Upper lobe of left lung (tissue), 6 donors: ENCODE measurements around the gene USP1. TPM values are rescaled to one million over a fixed set of nuclear protein-coding genes. Genes with fewer than 3 reads are reported as not detected.

Source experiments
- ATAC-seq, 2 donors: fragments of 200-7000 bp; cut with Tn5 transposase; one replicate each; pipeline ENCODE4 v1.9.1; 2022; ENCODE audit warnings: mild to moderate bottlenecking in 2 of 2, moderate library complexity in 2 of 2; ENCODE audit not compliant: low FRiP score in 2 of 2
- DNase-seq, 2 donors: peaks; one replicate each; pipeline ENCODE4 v3.0.0-alpha.2; 2019 to 2020
- H3K27ac ChIP-seq, 4 donors: fragments of 200-600 bp; sonication (generic); one replicate each; pipeline ENCODE4 v1.5.1; 2016 to 2019
- H3K27me3 ChIP-seq, 4 donors: fragments of 200-600 bp; sonication (generic); one replicate each; pipeline ENCODE4 v1.5.1; 2017 to 2019
- H3K36me3 ChIP-seq, 4 donors: fragments of 200-600 bp; sonication (generic); one replicate each; pipeline ENCODE4 v1.5.1; 2016 to 2019
- H3K4me1 ChIP-seq, 4 donors: fragments of 200-600 bp; sonication (generic); one replicate each; pipeline ENCODE4 v1.5.1; 2018 to 2019
- H3K4me3 ChIP-seq, 4 donors: fragments of 200-600 bp; sonication (generic); one replicate each; pipeline ENCODE4 v1.5.1; 2017 to 2019; ENCODE audit warnings: mild to moderate bottlenecking in 2 of 4, moderate library complexity in 1 of 4
- H3K9me3 ChIP-seq, 4 donors: fragments of 200-600 bp; sonication (generic); one replicate each; pipeline ENCODE4 v1.5.1; 2018 to 2019
- EP300 ChIP-seq, 4 donors: sonication (generic); formaldehyde crosslinking; IDR thresholded peaks; one replicate each; pipeline ENCODE4 v1.5.1; 2017; ENCODE audit warnings: antibody characterized with exemption in 4 of 4, control low read depth in 2 of 4
- POLR2A ChIP-seq, 4 donors: fragments of 450-650 bp; IDR thresholded peaks; one replicate each; pipeline ENCODE4 v1.5.1; 2016 to 2017; ENCODE audit warnings: antibody characterized with exemption in 4 of 4, mild to moderate bottlenecking in 2 of 4
- POLR2AphosphoS5 ChIP-seq, 2 donors: sonication (generic); formaldehyde crosslinking; IDR thresholded peaks; one replicate each; pipeline ENCODE4 v1.5.1; 2017; ENCODE audit warnings: antibody characterized with exemption in 2 of 2
- WGBS, 2 donors: methylation state at CpG; one replicate each; pipeline ENCODE4 v1.1.5; 2017 to 2018; 5-methylcytosine and 5-hydroxymethylcytosine counted together
- total RNA-seq, 6 donors: library from RNA; depleted of rRNA in 4 of 6; stranded (reverse); fragments of >200 nt in 4 of 6; gene quantifications; one replicate each; pipeline versions ENCODE4 v1.1.0 to v1.2.1, GENCODE V29; 2016 to 2021
- TF ChIP-seq, protein P1 (sequence below), 6 experiments: fragments of 450-650 bp in 4 of 6; fragments of 200-600 bp in 2 of 6; sonication (generic) in 2 of 6; IDR thresholded peaks; one replicate each; pipeline ENCODE4 v1.5.1; 2016 to 2019; ENCODE audit warnings: antibody characterized with exemption in 6 of 6
- donor health status: DM: no; HTN: no; CAD: no; lungs with moderate emphysema.
- donor health status: DM: no; HTN: yes; CAD: no; lungs with severe emphysema.

Gene USP1
- total RNA-seq, 6 donors from 2014 or later = 9.8 to 36.2 (median 20.0) TPM

DNA sequence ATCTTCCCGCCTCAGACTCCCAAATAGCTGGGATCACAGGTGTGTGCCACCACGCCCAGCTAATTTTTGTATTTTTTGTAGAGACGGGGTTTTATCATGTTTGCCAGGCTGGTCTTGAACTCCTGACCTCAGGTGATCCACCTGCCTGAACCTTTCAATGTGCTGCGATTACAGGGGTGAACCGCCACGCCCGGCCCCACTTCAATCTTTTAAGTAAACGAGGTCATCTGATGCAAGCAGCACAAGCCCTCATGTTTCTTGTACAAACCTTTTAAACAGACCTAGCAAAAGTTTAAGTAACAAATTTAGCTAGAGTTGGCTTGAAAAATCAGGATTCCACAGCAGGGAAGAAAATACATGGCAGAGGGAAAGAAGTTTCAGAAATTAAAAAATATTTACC lies 21.2 kb upstream of the USP1 start:
- ATAC-seq (no peak), DNase-seq (peak in 1 of 2 donors; percentile 51)
- TF ChIP-seq POLR2A (IDR thresholded peaks at IDR 0.05) (no peak), POLR2AphosphoS5 (IDR thresholded peaks at IDR 0.05) (no peak), EP300 (IDR thresholded peaks at IDR 0.05) (no peak)
- TF ChIP-seq, protein P1, sequence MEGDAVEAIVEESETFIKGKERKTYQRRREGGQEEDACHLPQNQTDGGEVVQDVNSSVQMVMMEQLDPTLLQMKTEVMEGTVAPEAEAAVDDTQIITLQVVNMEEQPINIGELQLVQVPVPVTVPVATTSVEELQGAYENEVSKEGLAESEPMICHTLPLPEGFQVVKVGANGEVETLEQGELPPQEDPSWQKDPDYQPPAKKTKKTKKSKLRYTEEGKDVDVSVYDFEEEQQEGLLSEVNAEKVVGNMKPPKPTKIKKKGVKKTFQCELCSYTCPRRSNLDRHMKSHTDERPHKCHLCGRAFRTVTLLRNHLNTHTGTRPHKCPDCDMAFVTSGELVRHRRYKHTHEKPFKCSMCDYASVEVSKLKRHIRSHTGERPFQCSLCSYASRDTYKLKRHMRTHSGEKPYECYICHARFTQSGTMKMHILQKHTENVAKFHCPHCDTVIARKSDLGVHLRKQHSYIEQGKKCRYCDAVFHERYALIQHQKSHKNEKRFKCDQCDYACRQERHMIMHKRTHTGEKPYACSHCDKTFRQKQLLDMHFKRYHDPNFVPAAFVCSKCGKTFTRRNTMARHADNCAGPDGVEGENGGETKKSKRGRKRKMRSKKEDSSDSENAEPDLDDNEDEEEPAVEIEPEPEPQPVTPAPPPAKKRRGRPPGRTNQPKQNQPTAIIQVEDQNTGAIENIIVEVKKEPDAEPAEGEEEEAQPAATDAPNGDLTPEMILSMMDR (IDR thresholded peaks at IDR 0.05) = no peak
- Histone ChIP-seq H3K27me3 (no peaks in the 10 kb centered on the region), H3K27ac (no peak overlapping the region), H3K4me1 (no peaks in the 10 kb centered on the region), H3K4me3 (no peak overlapping the region), H3K9me3 (no peaks in the 10 kb centered on the region), H3K36me3 (no peaks in the 10 kb centered on the region)
- WGBS, 2 donors = 81 to 94% methylated on average over 8 of the region's 8 CpGs

DNA sequence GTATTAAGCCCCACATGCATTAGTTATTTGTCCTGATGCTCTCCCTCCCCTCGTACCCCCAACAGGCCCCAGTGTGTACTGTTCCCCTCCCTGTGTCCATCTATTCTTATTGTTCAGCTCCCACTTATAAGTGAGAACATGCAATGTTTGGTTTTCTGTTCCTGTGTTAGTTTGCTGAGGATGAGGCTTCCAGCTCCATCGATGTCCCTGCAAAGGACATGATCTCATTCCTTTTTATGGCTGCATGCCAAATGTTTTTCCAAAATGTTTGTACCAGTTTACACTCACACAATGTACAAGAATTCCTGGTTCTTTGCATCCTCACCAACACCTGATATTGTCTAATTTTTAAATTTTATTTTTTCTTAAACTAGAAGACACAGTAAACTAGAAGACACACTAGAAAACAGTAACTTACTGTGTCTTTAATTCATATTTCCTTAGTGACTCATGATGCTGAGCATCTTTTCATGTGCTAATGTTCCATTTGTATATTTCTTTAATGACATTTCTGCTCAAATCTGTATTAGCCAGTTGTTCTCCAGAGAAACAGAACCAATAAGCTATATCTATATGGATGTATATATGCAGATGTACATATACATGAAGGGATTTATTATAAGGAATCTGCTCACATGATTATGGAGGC lies 19.4 kb upstream of the USP1 start:
- no peak overlapping the region for H3K4me3 ChIP-seq
- no peaks in the 10 kb centered on the region for H3K27me3 ChIP-seq
- no peaks in the 10 kb centered on the region for H3K9me3 ChIP-seq
- TF ChIP-seq EP300 (IDR thresholded peaks at IDR 0.05) = no peak
- TF ChIP-seq, protein P1 (IDR thresholded peaks at IDR 0.05) = no peak
- no peak for TF ChIP-seq POLR2AphosphoS5 (IDR thresholded peaks at IDR 0.05)
- TF ChIP-seq POLR2A (IDR thresholded peaks at IDR 0.05) = no peak
- H3K36me3 ChIP-seq = no peaks in the 10 kb centered on the region
- ATAC-seq (no peak), DNase-seq (no peak)
- H3K4me1 ChIP-seq = no peaks in the 10 kb centered on the region
- 56 to 66% methylated on average over 2 of the region's 2 CpGs for WGBS, 2 donors
- H3K27ac ChIP-seq = no peak overlapping the region

DNA sequence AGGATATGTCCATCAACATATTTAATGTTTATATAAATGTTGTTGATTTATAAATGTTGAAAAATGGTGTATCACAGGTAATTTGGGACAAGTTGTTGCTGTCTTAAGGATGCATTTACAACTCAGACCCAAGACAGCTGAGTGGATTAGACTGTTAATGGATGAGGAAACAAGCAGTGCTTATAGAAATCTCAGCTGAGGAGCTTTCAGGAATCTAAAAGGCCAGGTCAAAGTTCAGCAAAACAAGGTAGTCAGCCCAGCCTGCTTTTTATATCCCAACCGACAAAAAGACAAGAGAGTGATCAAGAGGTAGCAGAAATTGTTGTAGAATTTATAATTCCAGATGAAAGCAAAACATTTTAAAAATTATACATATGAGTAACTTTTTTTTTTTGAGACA lies 16.6 kb upstream of the USP1 start:
- no peaks in the 10 kb centered on the region for H3K27me3 ChIP-seq
- 79 to 80% methylated on average over 1 of the region's 1 CpG for whole genome bisulfite sequencing, 2 donors
- H3K4me3 ChIP-seq = no peak overlapping the region
- no peaks in the 10 kb centered on the region for H3K9me3 ChIP-seq
- no peak overlapping the region for H3K27ac ChIP-seq
- ATAC-seq = no peak
- no peaks in the 10 kb centered on the region for H3K4me1 ChIP-seq
- no peak for TF ChIP-seq EP300 (IDR thresholded peaks at IDR 0.05)
- TF ChIP-seq POLR2AphosphoS5 (IDR thresholded peaks at IDR 0.05) = no peak
- TF ChIP-seq, protein P1 (IDR thresholded peaks at IDR 0.05) = no peak
- DNase-seq = no peak
- H3K36me3 ChIP-seq = no peaks in the 10 kb centered on the region

DNA sequence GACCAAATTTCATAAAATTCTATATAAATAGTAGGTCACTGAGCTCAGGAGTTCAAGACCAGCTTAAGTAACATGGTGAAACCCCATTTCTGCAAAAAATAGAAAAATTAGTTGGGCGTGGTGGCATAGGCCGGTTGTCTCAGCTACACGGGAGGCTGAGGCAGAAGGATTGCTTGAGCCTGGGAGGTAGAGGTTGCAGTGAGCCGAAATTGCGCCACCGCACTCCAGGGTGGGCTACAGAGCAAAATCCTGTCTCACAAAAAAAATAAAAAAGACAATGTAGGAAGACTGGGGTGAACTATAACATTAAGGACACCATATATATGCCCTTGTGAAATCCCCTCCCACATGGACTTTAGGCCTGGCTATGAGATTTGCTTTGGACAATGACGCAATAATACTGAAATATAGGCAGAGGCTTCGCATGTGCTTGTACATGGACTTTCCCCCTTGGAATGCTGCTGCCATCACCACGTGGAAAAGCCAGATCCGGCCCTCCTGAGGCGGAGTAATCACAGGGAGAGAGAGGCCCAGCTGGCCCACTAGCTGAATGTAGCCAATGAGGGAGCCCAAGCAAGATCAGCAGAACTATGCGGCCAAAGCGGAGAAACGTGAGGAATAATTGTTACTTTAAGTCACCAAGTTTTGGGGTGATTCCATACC lies 13.1 kb upstream of the USP1 start:
- ATAC-seq = peak in 1 of 2 donors; percentile 37
- Histone ChIP-seq H3K36me3 (no peaks in the 10 kb centered on the region), H3K27ac (no peak overlapping the region), H3K4me1 (no peaks in the 10 kb centered on the region), H3K4me3 (no peak overlapping the region), H3K9me3 (no peaks in the 10 kb centered on the region), H3K27me3 (no peaks in the 10 kb centered on the region)
- TF ChIP-seq POLR2AphosphoS5 (IDR thresholded peaks at IDR 0.05) (no peak), EP300 (IDR thresholded peaks at IDR 0.05) (no peak), POLR2A (IDR thresholded peaks at IDR 0.05) (no peak)
- TF ChIP-seq, protein P1 (IDR thresholded peaks at IDR 0.05) = no peak
- no peak for DNase-seq
- 94 to 96% methylated on average over 14 of the region's 14 CpGs for WGBS, 2 donors

DNA sequence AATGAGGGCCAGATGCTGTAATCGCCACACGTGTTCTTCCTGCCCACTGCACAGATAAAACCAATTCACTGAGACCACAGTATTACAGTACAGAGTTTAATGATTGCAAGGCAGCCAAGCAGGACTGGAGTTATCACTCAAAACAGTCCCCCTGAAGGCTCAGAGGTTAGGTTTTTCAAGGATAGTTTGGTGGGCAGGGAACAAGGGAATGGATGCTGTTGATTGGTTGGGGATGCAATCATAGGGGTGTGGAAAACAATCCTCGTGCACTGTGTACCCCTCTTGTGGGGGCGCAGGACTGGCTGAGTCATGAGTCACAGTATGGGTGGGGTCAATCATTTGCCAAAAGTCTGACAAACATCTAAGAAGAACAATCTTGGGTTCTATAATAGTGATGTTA lies 12.4 kb upstream of the USP1 start:
- WGBS, 2 donors = 76 to 78% methylated on average over 4 of the region's 4 CpGs

More for the DNA sequence above, 12.4 kb upstream of the USP1 start:
- no peak overlapping the region for H3K27ac ChIP-seq
- no peaks in the 10 kb centered on the region for H3K27me3 ChIP-seq
- no peaks in the 10 kb centered on the region for H3K4me1 ChIP-seq
- TF ChIP-seq, protein P1 (IDR thresholded peaks at IDR 0.05) = no peak
- TF ChIP-seq POLR2AphosphoS5 (IDR thresholded peaks at IDR 0.05) = no peak
- no peak for TF ChIP-seq EP300 (IDR thresholded peaks at IDR 0.05)
- H3K9me3 ChIP-seq = no peaks in the 10 kb centered on the region
- DNase-seq (no peak), ATAC-seq (peak in 1 of 2 donors; percentile 66)
- no peak overlapping the region for H3K4me3 ChIP-seq
- no peaks in the 10 kb centered on the region for H3K36me3 ChIP-seq
